M059J (cell line): ENCODE results near the gene KIF14. TPM values are rescaled to one million over a fixed set of nuclear protein-coding genes. Genes with fewer than 3 reads are reported as not detected.
A peak's percentile ranks its signal among the peaks of the same experiment; 100 is the strongest.
"Not testable (repeated sequence)": the region's sequence is repeated elsewhere in the genome, so short reads cannot be mapped to it uniquely, and the experiment has no call there.

Source experiments
- DNase-seq: peaks from one replicate; pipeline ENCODE4 v3.0.0-alpha.2; 2012; ENCODE audit warnings: low read depth
- total RNA-seq: library from RNA; depleted of rRNA; stranded (reverse); fragments of >200 nt; shearing (Covaris generic); gene quantifications from 2 replicates; pipeline ENCODE4 v1.2.3, GENCODE V29; 2014

Gene KIF14
- total RNA-seq, 1 experiment from 2014 or later: 19.3 TPM

GRCh38 chr1:200631375-200631774, 10.8 kb upstream of the KIF14 start:
- no peak for DNase-seq

- DNase-seq: not testable (repeated sequence)
These were observed 10.0 kb upstream of the KIF14 start for GRCh38 chr1:200630515-200630899.

- DNase-seq: no peak
These were observed 9.4 kb upstream of the KIF14 start for GRCh38 chr1:200629876-200630514.

- no peak for DNase-seq
These were observed 7.8 kb upstream of the KIF14 start for GRCh38 chr1:200628223-200628881.

- DNase-seq: no peak
These were observed 7.1 kb upstream of the KIF14 start for GRCh38 chr1:200627575-200628222.

GRCh38 chr1:200626853-200627534, 6.4 kb upstream of the KIF14 start:
- no peak for DNase-seq

- DNase-seq: peak; percentile 42
These were observed 4.9 kb upstream of the KIF14 start for GRCh38 chr1:200625381-200625824.

- peak; percentile 18 for DNase-seq
These were observed 4.3 kb upstream of the KIF14 start for GRCh38 chr1:200624679-200625335.

GRCh38 chr1:200619894-200620272, 668 bp downstream of the KIF14 start:
- no peak for DNase-seq

- DNase-seq: no peak
These were observed 9.7 kb downstream of the KIF14 start for GRCh38 chr1:200610846-200611245.

- no peak for DNase-seq
These were observed 17.9 kb downstream of the KIF14 start for GRCh38 chr1:200602632-200603031.

GRCh38 chr1:200590001-200590400, 30.6 kb downstream of the KIF14 start:
- no peak for DNase-seq

- no peak for DNase-seq
These were observed 31.9 kb downstream of the KIF14 start for GRCh38 chr1:200588698-200589097.

GRCh38 chr1:200564319-200564718, 56.2 kb downstream of the KIF14 start:
- DNase-seq: no peak

GRCh38 chr1:200561856-200562214, 58.7 kb downstream of the KIF14 start:
- no peak for DNase-seq

GRCh38 chr1:200558866-200559459, 61.6 kb downstream of the KIF14 start:
- peak; percentile 53 for DNase-seq

GRCh38 chr1:200556002-200556401, 64.5 kb downstream of the KIF14 start:
- peak; percentile 9 for DNase-seq

- not testable (repeated sequence) for DNase-seq
These were observed 67.8 kb downstream of the KIF14 start for GRCh38 chr1:200552737-200553136.

GRCh38 chr1:200550367-200550766, 70.2 kb downstream of the KIF14 start:
- peak; percentile 40 for DNase-seq

GRCh38 chr1:200547386-200547785, 73.2 kb downstream of the KIF14 start:
- no peak for DNase-seq

- DNase-seq: no peak
These were observed 74.0 kb downstream of the KIF14 start for GRCh38 chr1:200546577-200546976.

- peak; percentile 44 for DNase-seq
These were observed 78.4 kb downstream of the KIF14 start for GRCh38 chr1:200542162-200542561.
